ENCODE data around the gene TMEM92. TPM values are rescaled to one million over a fixed set of nuclear protein-coding genes. Genes with fewer than 3 reads are reported as not detected.

The TMEM92 gene
- total and polyA plus RNA-seq, 4 donors = 0.05 to 17.9 (median 4.0) TPM

- H3K27ac ChIP-seq (ENCODE audit: low read depth in 1 of 2, low read length in 2 of 2) = no peak overlapping the region
- no peak overlapping the region for H3K4me3 ChIP-seq (ENCODE audit: low read depth in 1 of 3, low read length in 3 of 3)
- H3K9ac ChIP-seq (ENCODE audit: low read depth in 1 of 2, low read length in 2 of 2) = no peak overlapping the region
- no peaks in the 10 kb centered on the region for H3K4me1 ChIP-seq (ENCODE audit: control insufficient read depth in 4 of 4, insufficient read depth in 4 of 4, low read length in 3 of 4)
- H3K9me3 ChIP-seq (ENCODE audit: control insufficient read depth in 4 of 4, low read length in 3 of 4) = peaks cover 0 to 4% (median 0%) of the 10 kb centered on the region in 4 donors
- TF ChIP-seq JUND (IDR thresholded peaks at IDR 0.05) (no peak), EGR1 (IDR thresholded peaks at IDR 0.05; ENCODE audit: low read depth in 2 of 2) (no peak), MAX (IDR thresholded peaks at IDR 0.05) (no peak), HNF4G (IDR thresholded peaks at IDR 0.05) (no peak), ZBTB33 (IDR thresholded peaks at IDR 0.05) (no peak), FOXA2 (IDR thresholded peaks at IDR 0.05) (no peak), RAD21 (IDR thresholded peaks at IDR 0.05) (no peak), RXRA (IDR thresholded peaks at IDR 0.05) (no peak), YY1 (IDR thresholded peaks at IDR 0.05) (no peak), CTCF (IDR thresholded peaks at IDR 0.05; ENCODE audit: low read depth, low read length, missing input control) (no peak), ATF3 (IDR thresholded peaks at IDR 0.05) (no peak), HNF4A (conservative IDR thresholded peaks at IDR 0.05) (no peak), TAF1 (conservative IDR thresholded peaks at IDR 0.05) (no peak), REST (IDR thresholded peaks at IDR 0.05) (no peak), FOXA1 (IDR thresholded peaks at IDR 0.05) (no peak)
- DNase-seq (ENCODE audit: low spot score) = no peak
- no peaks in the 10 kb centered on the region for H3K27me3 ChIP-seq (ENCODE audit: control insufficient read depth in 4 of 4, insufficient read depth in 4 of 4, low read length in 3 of 4)
- no peaks in the 10 kb centered on the region for H3K36me3 ChIP-seq (ENCODE audit: control insufficient read depth in 4 of 4, insufficient read depth in 3 of 4, low read depth in 1 of 4, low read length in 3 of 4)
- 56% methylated on average over 2 of the region's 2 CpGs for WGBS
These were observed 36.4 kb upstream of the TMEM92 start for GRCh38 chr17:50237901-50238300.

GRCh38 chr17:50238601-50239280, 35.5 kb upstream of the TMEM92 start:
- H3K27ac ChIP-seq (ENCODE audit: low read depth in 1 of 2, low read length in 2 of 2) = no peak overlapping the region
- WGBS = 58% methylated on average over 9 of the region's 9 CpGs
- no peak overlapping the region for H3K9ac ChIP-seq (ENCODE audit: low read depth in 1 of 2, low read length in 2 of 2)
- no peak overlapping the region for H3K4me3 ChIP-seq (ENCODE audit: low read depth in 1 of 3, low read length in 3 of 3)
- H3K9me3 ChIP-seq (ENCODE audit: control insufficient read depth in 4 of 4, low read length in 3 of 4) = peaks cover 0 to 4% (median 0%) of the 10 kb centered on the region in 4 donors
- H3K36me3 ChIP-seq (ENCODE audit: control insufficient read depth in 4 of 4, insufficient read depth in 3 of 4, low read depth in 1 of 4, low read length in 3 of 4) = no peaks in the 10 kb centered on the region
- H3K27me3 ChIP-seq (ENCODE audit: control insufficient read depth in 4 of 4, insufficient read depth in 4 of 4, low read length in 3 of 4) = no peaks in the 10 kb centered on the region
- no peaks in the 10 kb centered on the region for H3K4me1 ChIP-seq (ENCODE audit: control insufficient read depth in 4 of 4, insufficient read depth in 4 of 4, low read length in 3 of 4)
- no peak for DNase-seq (ENCODE audit: low spot score)
- TF ChIP-seq CTCF (IDR thresholded peaks at IDR 0.05; ENCODE audit: low read depth, low read length, missing input control) = no peak
- no peak for TF ChIP-seq RAD21 (IDR thresholded peaks at IDR 0.05)
- TF ChIP-seq MAX (IDR thresholded peaks at IDR 0.05) = no peak
- no peak for TF ChIP-seq RXRA (IDR thresholded peaks at IDR 0.05)
- TF ChIP-seq FOXA2 (IDR thresholded peaks at IDR 0.05) = no peak
- no peak for TF ChIP-seq JUND (IDR thresholded peaks at IDR 0.05)
- no peak for TF ChIP-seq REST (IDR thresholded peaks at IDR 0.05)
- no peak for TF ChIP-seq TAF1 (conservative IDR thresholded peaks at IDR 0.05)
- no peak for TF ChIP-seq HNF4A (conservative IDR thresholded peaks at IDR 0.05)
- TF ChIP-seq ATF3 (IDR thresholded peaks at IDR 0.05) = no peak
- TF ChIP-seq FOXA1 (IDR thresholded peaks at IDR 0.05) = no peak

Measured in liver (tissue), 9 donors.